HFFc6 (cell line): ENCODE data around the gene MYO5A. TPM values are rescaled to one million over a fixed set of nuclear protein-coding genes. Genes with fewer than 3 reads are reported as not detected.

ENCODE experiments used
- DNase-seq: peaks from one replicate; pipeline ENCODE4 v3.0.0-alpha.2; 2018
- H3K27ac Mint-ChIP-seq: 2 replicates; pipeline ENCODE4 v1.8.0; 2020; ENCODE audit warnings: mild to moderate bottlenecking, mixed read lengths
- H3K27me3 Mint-ChIP-seq: 2 replicates; pipeline ENCODE4 v1.8.0; 2021; ENCODE audit warnings: mild to moderate bottlenecking, moderate library complexity, mixed read lengths; ENCODE audit not compliant: insufficient read depth
- H3K36me3 Mint-ChIP-seq: 2 replicates; pipeline ENCODE4 v1.8.0; 2021; ENCODE audit warnings: low read depth, mixed read lengths
- H3K4me1 Mint-ChIP-seq: 2 replicates; pipeline ENCODE4 v1.8.0; 2020; ENCODE audit warnings: low read depth, mixed read lengths
- H3K4me3 Mint-ChIP-seq: 2 replicates; pipeline ENCODE4 v1.8.0; 2020; ENCODE audit warnings: mild to moderate bottlenecking, moderate library complexity, mixed read lengths
- H3K9me3 Mint-ChIP-seq: 2 replicates; pipeline ENCODE4 v1.8.0; 2020; ENCODE audit warnings: mild to moderate bottlenecking, mixed read lengths
- CTCF ChIP-seq: fragments of 200-600 bp; sonication (generic); IDR thresholded peaks from 2 replicates; pipeline ENCODE4 v1.5.0; 2021; ENCODE audit warnings: antibody characterized with exemption, mild to moderate bottlenecking
- total RNA-seq, 6 experiments: library from RNA; stranded (reverse); fragmentation: NEBNext Ultra II Directional; extraction: Animal tissue kit (Norgen Biotek cat#: 25700); gene quantifications; 2 replicates in 1 of 6; 3 replicates in 5 of 6; pipeline ENCODE4 v1.2.3, GENCODE V29; 2021

MYO5A gene
- total RNA-seq, 6 experiments from 2014 or later, result 47.4 to 59.4 (median 54.0) TPM

GRCh38 chr15:52529940-52530339 is 1.3 kb upstream of the MYO5A start:
- no peak for TF ChIP-seq CTCF
- Mint-ChIP-seq H3K36me3 (peaks cover 9% of the 10 kb centered on the region), H3K27ac (peak overlapping the region; percentile 60), H3K27me3 (peaks cover 1% of the 10 kb centered on the region; the same call in 1 of the 2 replicates), H3K4me1 (peaks cover 44% of the 10 kb centered on the region), H3K9me3 (no peaks in the 10 kb centered on the region), H3K4me3 (peak overlapping the region; percentile 85)
- no peak for DNase-seq

- Mint-ChIP-seq H3K27ac (peak overlapping the region; percentile 60), H3K4me1 (peaks cover 44% of the 10 kb centered on the region), H3K9me3 (no peaks in the 10 kb centered on the region)
These were observed 753 bp upstream of the MYO5A start for GRCh38 chr15:52529341-52529924.

GRCh38 chr15:52527911-52528563 is 643 bp downstream of the MYO5A start:
- DNase-seq, result peak; percentile 21
- peaks cover 57% of the 10 kb centered on the region for H3K4me1 Mint-ChIP-seq
- H3K27me3 Mint-ChIP-seq, result peaks cover 1% of the 10 kb centered on the region; the same call in 1 of the 2 replicates
- peak overlapping the region; percentile 89 for H3K27ac Mint-ChIP-seq
- H3K36me3 Mint-ChIP-seq, result peaks cover 9% of the 10 kb centered on the region
- H3K9me3 Mint-ChIP-seq, result no peaks in the 10 kb centered on the region
- no peak for TF ChIP-seq CTCF
- peak overlapping the region; percentile 96 for H3K4me3 Mint-ChIP-seq

More at GRCh38 chr15:52529341-52529924, 753 bp upstream of the MYO5A start:
- Mint-ChIP-seq H3K4me3 (peak overlapping the region; percentile 85), H3K27me3 (peaks cover 1% of the 10 kb centered on the region; the same call in 1 of the 2 replicates), H3K36me3 (peaks cover 9% of the 10 kb centered on the region)
- DNase-seq, result no peak
- TF ChIP-seq CTCF, result no peak

GRCh38 chr15:52527196-52527910 is 1.3 kb downstream of the MYO5A start:
- H3K4me1 Mint-ChIP-seq, result peaks cover 61% of the 10 kb centered on the region
- DNase-seq, result no peak
- TF ChIP-seq CTCF, result no peak
- H3K27ac Mint-ChIP-seq, result peak overlapping the region; percentile 89; the same call in 1 of the 2 replicates
- peaks cover 9% of the 10 kb centered on the region for H3K36me3 Mint-ChIP-seq
- peaks cover 1% of the 10 kb centered on the region; the same call in 1 of the 2 replicates for H3K27me3 Mint-ChIP-seq
- H3K4me3 Mint-ChIP-seq, result peak overlapping the region; percentile 96
- H3K9me3 Mint-ChIP-seq, result no peaks in the 10 kb centered on the region

- H3K27ac Mint-ChIP-seq, result peak overlapping the region; percentile 39; the same call in 1 of the 2 replicates
- no peaks in the 10 kb centered on the region for H3K27me3 Mint-ChIP-seq
- no peak overlapping the region for H3K4me3 Mint-ChIP-seq
- peaks cover 14% of the 10 kb centered on the region for H3K36me3 Mint-ChIP-seq
- H3K9me3 Mint-ChIP-seq, result no peaks in the 10 kb centered on the region
- peaks cover 59% of the 10 kb centered on the region for H3K4me1 Mint-ChIP-seq
- DNase-seq, result no peak
- no peak for TF ChIP-seq CTCF
These were observed 4.2 kb downstream of the MYO5A start for GRCh38 chr15:52524223-52525136.
